ENCODE data around the gene ZNF433.
"Not testable (repeated sequence)": the region's sequence is repeated elsewhere in the genome, so short reads cannot be mapped to it uniquely, and the experiment has no call there.

The ZNF433 gene

GRCh38 chr19:12034198-12034597, 1.3 kb downstream of the ZNF433 start:
- TF ChIP-seq, protein P1, sequence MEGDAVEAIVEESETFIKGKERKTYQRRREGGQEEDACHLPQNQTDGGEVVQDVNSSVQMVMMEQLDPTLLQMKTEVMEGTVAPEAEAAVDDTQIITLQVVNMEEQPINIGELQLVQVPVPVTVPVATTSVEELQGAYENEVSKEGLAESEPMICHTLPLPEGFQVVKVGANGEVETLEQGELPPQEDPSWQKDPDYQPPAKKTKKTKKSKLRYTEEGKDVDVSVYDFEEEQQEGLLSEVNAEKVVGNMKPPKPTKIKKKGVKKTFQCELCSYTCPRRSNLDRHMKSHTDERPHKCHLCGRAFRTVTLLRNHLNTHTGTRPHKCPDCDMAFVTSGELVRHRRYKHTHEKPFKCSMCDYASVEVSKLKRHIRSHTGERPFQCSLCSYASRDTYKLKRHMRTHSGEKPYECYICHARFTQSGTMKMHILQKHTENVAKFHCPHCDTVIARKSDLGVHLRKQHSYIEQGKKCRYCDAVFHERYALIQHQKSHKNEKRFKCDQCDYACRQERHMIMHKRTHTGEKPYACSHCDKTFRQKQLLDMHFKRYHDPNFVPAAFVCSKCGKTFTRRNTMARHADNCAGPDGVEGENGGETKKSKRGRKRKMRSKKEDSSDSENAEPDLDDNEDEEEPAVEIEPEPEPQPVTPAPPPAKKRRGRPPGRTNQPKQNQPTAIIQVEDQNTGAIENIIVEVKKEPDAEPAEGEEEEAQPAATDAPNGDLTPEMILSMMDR (IDR thresholded peaks at IDR 0.05; ENCODE audit: low read depth, low read length, missing control alignments) = no peak
- DNase-seq (ENCODE audit: low read depth) = no peak
- no peak overlapping the region for H3K4me3 ChIP-seq (ENCODE audit: low read depth, low read length)

DNA sequence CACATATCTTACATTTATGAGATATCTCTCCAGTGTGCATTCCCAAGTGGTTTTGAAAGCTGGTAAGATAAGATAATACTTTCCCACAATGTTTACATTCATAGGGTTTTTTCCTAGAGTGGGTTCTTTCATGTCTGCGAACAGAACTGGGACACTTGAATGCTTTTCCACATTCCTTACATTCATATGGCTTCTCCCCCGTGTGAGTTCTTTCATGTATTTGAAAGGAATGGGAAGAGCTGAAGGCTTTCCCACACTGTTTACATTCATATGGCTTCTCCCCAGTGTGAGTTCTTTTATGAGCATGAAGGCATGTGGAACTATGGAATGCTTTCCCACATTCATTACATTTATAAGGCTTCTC, 19.7 kb downstream of the ZNF433 start:
- no peak for DNase-seq (ENCODE audit: low read depth)
- H3K4me3 ChIP-seq (ENCODE audit: low read depth, low read length) = no peak overlapping the region
- TF ChIP-seq, protein P1 (IDR thresholded peaks at IDR 0.05; ENCODE audit: low read depth, low read length, missing control alignments) = no peak

DNA sequence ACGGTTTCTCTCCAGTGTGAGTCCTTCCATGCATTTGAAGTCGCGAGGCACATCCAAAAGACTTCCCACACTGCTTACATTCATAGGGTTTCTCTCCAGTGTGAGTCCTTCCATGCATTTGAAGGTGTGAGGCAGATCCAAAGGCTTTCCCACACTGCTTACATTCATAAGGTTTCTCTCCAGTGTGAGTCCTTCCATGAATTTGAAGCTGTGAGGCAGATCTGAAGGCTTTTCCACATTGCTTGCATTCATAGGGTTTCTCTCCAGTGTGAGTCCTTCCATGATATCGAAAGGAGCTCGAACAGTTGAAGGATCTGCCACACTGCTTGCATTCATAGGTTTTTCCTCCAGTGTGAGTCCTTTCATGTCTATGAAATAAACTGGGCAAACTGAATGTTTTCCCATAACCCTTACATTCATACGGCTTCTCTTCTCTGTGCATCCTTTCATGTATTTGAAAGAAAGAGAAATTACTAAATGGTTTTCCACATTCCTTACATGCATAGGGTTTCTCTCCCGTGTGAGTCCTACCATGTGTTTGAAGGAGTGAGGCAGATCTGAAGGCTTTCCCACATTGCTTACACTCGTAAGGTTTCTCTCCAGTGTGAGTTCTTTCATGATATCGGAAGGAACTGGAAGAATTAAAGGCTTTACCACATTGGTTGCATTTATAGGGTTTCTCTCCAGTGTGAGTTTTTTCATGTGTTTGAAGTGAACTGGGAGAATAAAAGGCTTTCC, 20.3 kb downstream of the ZNF433 start:
- no peak overlapping the region for H3K4me3 ChIP-seq (ENCODE audit: low read depth, low read length)
- TF ChIP-seq, protein P1 (IDR thresholded peaks at IDR 0.05; ENCODE audit: low read depth, low read length, missing control alignments) = no peak
- no peak for DNase-seq (ENCODE audit: low read depth)

DNA sequence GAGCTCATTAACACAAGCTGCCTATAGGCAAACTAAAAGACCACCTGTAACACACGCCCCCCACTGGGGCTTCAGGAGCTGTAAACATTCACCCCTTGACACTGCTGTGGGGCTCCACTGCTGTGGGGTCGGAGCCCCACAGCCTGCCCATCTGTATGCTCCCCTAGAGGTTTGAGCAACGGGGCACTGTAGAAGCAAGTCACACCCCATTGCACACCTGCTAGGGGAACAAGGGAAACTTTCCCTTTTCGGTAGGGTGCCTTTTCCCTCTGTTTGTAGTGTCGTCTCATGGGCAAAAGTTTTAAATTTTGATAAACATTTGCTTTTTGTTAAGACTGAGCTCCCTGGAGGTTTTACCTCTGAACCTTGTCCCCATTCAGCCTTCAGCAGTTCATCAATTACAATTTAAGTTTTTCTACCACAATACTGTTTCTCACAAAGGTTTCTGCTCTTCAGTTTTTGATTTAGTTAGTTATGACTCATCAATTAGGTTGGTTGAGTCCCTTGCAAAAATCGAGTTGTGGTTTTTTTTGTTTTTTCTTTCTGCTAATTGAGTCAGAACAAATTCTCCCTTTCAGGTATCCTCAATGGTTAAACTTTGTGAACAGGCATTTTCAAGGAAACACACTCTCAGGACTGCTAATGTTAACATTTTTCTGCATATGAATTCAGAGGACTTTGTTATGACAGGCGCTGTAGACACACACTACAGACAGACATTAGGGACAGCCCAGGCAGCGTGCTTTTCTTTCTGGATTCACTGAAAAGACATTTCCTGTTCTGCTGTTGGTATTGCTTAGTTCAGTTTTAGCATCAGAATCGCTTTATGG, 35.1 kb downstream of the ZNF433 start:
- peak overlapping the region; percentile 4; the same call in 1 of the 2 replicates for H3K4me3 ChIP-seq (ENCODE audit: low read depth, low read length)
- DNase-seq (ENCODE audit: low read depth) = peak; percentile 38
- TF ChIP-seq, protein P1 (IDR thresholded peaks at IDR 0.05; ENCODE audit: low read depth, low read length, missing control alignments) = no peak

- DNase-seq (ENCODE audit: low read depth) = no peak
- TF ChIP-seq, protein P1 (IDR thresholded peaks at IDR 0.05; ENCODE audit: low read depth, low read length, missing control alignments) = no peak
- H3K4me3 ChIP-seq (ENCODE audit: low read depth, low read length) = no peak overlapping the region
Measured at GRCh38 chr19:11995174-11995573, 40.3 kb downstream of the ZNF433 start.

DNA sequence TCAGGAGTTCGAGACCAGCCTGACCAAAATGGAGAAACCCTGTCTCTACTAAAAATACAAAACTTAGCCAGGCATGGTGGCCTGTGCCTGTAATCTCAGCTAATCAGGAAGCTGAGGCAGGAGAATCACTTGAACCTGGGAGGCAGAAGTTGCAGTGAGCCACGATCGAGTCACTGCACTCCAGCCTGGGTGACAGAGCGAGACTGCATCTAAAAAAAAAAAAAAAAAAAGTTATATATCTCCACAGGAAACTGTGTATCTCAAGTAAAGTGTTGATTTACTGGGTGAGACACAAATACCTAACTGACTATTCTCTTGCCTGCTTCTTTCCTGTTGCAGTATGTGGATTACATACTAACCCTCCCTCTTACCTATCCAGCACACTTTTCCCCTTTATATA, 43.6 kb downstream of the ZNF433 start:
- not testable (repeated sequence) for DNase-seq (ENCODE audit: low read depth); H3K4me3 ChIP-seq (ENCODE audit: low read depth, low read length)

DNA sequence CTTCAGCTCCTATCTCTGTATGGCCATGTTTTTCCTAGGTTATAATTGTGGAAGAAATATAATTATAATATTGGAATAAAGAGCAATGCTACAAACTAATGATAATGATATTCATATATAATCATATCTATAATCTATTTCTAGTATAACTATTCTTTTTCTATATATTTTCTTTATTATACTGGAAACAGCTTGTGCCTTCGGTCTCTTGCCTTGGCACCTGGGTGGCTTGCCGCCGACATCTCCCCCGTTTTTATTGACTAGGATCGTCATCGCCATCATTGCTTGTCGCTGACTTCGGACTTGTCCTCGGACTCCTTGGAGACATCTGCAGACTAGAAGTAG, 46.4 kb downstream of the ZNF433 start:
- DNase-seq (ENCODE audit: low read depth) = no peak
- TF ChIP-seq, protein P1 (IDR thresholded peaks at IDR 0.05; ENCODE audit: low read depth, low read length, missing control alignments) = no peak
- peak overlapping the region; percentile 90; the same call in 1 of the 2 replicates for H3K4me3 ChIP-seq (ENCODE audit: low read depth, low read length)

All from GM12864 (cell line).